ENCODE data around the gene LOXHD1.

Gene LOXHD1

GRCh38 chr18:46555724-46556123 lies 101.3 kb downstream of the LOXHD1 start:
- H3K4me3 ChIP-seq (ENCODE audit: low read depth in 1 of 5, low read length in 5 of 5) = no peak overlapping the region

GRCh38 chr18:46555213-46555612 lies 101.8 kb downstream of the LOXHD1 start:
- H3K27ac ChIP-seq (ENCODE audit: low read depth, low read length) = no peak overlapping the region
- peaks cover 0 to 5% (median 4%) of the 10 kb centered on the region in 5 donors for H3K9me3 ChIP-seq (ENCODE audit: control insufficient read depth in 5 of 5, low read length in 5 of 5)
- H3K4me3 ChIP-seq (ENCODE audit: low read depth in 1 of 5, low read length in 5 of 5) = no peak overlapping the region
- H3K27me3 ChIP-seq (ENCODE audit: control insufficient read depth in 5 of 5, insufficient read depth in 4 of 5, low read length in 5 of 5) = no peaks in the 10 kb centered on the region
- H3K9ac ChIP-seq (ENCODE audit: low read length in 5 of 5) = no peak overlapping the region
- no peaks in the 10 kb centered on the region for H3K4me1 ChIP-seq (ENCODE audit: control insufficient read depth in 5 of 5, insufficient read depth in 5 of 5, low read length in 5 of 5)
- H3K36me3 ChIP-seq (ENCODE audit: control insufficient read depth in 5 of 5, insufficient read depth in 5 of 5, low read length in 5 of 5) = no peaks in the 10 kb centered on the region

More at GRCh38 chr18:46555724-46556123, 101.3 kb downstream of the LOXHD1 start:
- no peak overlapping the region for H3K9ac ChIP-seq (ENCODE audit: low read length in 5 of 5)
- no peaks in the 10 kb centered on the region for H3K4me1 ChIP-seq (ENCODE audit: control insufficient read depth in 5 of 5, insufficient read depth in 5 of 5, low read length in 5 of 5)
- H3K27me3 ChIP-seq (ENCODE audit: control insufficient read depth in 5 of 5, insufficient read depth in 4 of 5, low read length in 5 of 5) = no peaks in the 10 kb centered on the region
- peaks cover 0 to 2% (median under 1%) of the 10 kb centered on the region in 5 donors for H3K9me3 ChIP-seq (ENCODE audit: control insufficient read depth in 5 of 5, low read length in 5 of 5)
- no peaks in the 10 kb centered on the region for H3K36me3 ChIP-seq (ENCODE audit: control insufficient read depth in 5 of 5, insufficient read depth in 5 of 5, low read length in 5 of 5)
- no peak overlapping the region for H3K27ac ChIP-seq (ENCODE audit: low read depth, low read length)

- no peak overlapping the region for H3K27ac ChIP-seq (ENCODE audit: low read depth, low read length)
- no peaks in the 10 kb centered on the region for H3K4me1 ChIP-seq (ENCODE audit: control insufficient read depth in 5 of 5, insufficient read depth in 5 of 5, low read length in 5 of 5)
- no peaks in the 10 kb centered on the region for H3K27me3 ChIP-seq (ENCODE audit: control insufficient read depth in 5 of 5, insufficient read depth in 4 of 5, low read length in 5 of 5)
- no peaks in the 10 kb centered on the region for H3K36me3 ChIP-seq (ENCODE audit: control insufficient read depth in 5 of 5, insufficient read depth in 5 of 5, low read length in 5 of 5)
- no peak overlapping the region for H3K9ac ChIP-seq (ENCODE audit: low read length in 5 of 5)
- H3K9me3 ChIP-seq (ENCODE audit: control insufficient read depth in 5 of 5, low read length in 5 of 5) = peaks cover 0 to 5% (median 4%) of the 10 kb centered on the region in 5 donors
- no peak overlapping the region for H3K4me3 ChIP-seq (ENCODE audit: low read depth in 1 of 5, low read length in 5 of 5)
Measured at GRCh38 chr18:46554406-46555080, 102.5 kb downstream of the LOXHD1 start.

- Histone ChIP-seq H3K9me3 (ENCODE audit: control insufficient read depth in 5 of 5, low read length in 5 of 5) (peaks cover 0 to 8% (median 4%) of the 10 kb centered on the region in 5 donors), H3K4me3 (ENCODE audit: low read depth in 1 of 5, low read length in 5 of 5) (no peak overlapping the region), H3K4me1 (ENCODE audit: control insufficient read depth in 5 of 5, insufficient read depth in 5 of 5, low read length in 5 of 5) (no peaks in the 10 kb centered on the region), H3K36me3 (ENCODE audit: control insufficient read depth in 5 of 5, insufficient read depth in 5 of 5, low read length in 5 of 5) (peaks cover 0 to 3% (median 0%) of the 10 kb centered on the region in 5 donors), H3K9ac (ENCODE audit: low read length in 5 of 5) (no peak overlapping the region), H3K27me3 (ENCODE audit: control insufficient read depth in 5 of 5, insufficient read depth in 4 of 5, low read length in 5 of 5) (no peaks in the 10 kb centered on the region), H3K27ac (ENCODE audit: low read depth, low read length) (no peak overlapping the region)
Measured at GRCh38 chr18:46550609-46551008, 106.4 kb downstream of the LOXHD1 start.

GRCh38 chr18:46547520-46547919 lies 109.5 kb downstream of the LOXHD1 start:
- H3K27me3 ChIP-seq (ENCODE audit: control insufficient read depth in 5 of 5, insufficient read depth in 4 of 5, low read length in 5 of 5) = no peaks in the 10 kb centered on the region
- H3K9me3 ChIP-seq (ENCODE audit: control insufficient read depth in 5 of 5, low read length in 5 of 5) = peaks cover 0 to 8% (median 4%) of the 10 kb centered on the region in 5 donors
- no peak overlapping the region for H3K27ac ChIP-seq (ENCODE audit: low read depth, low read length)
- H3K4me1 ChIP-seq (ENCODE audit: control insufficient read depth in 5 of 5, insufficient read depth in 5 of 5, low read length in 5 of 5) = no peaks in the 10 kb centered on the region
- no peak overlapping the region for H3K9ac ChIP-seq (ENCODE audit: low read length in 5 of 5)
- no peak overlapping the region for H3K4me3 ChIP-seq (ENCODE audit: low read depth in 1 of 5, low read length in 5 of 5)
- H3K36me3 ChIP-seq (ENCODE audit: control insufficient read depth in 5 of 5, insufficient read depth in 5 of 5, low read length in 5 of 5) = peaks cover 0 to 5% (median 0%) of the 10 kb centered on the region in 5 donors

- peaks cover 0 to 8% (median 4%) of the 10 kb centered on the region in 5 donors for H3K9me3 ChIP-seq (ENCODE audit: control insufficient read depth in 5 of 5, low read length in 5 of 5)
- no peak overlapping the region for H3K4me3 ChIP-seq (ENCODE audit: low read depth in 1 of 5, low read length in 5 of 5)
- no peak overlapping the region for H3K27ac ChIP-seq (ENCODE audit: low read depth, low read length)
- no peak overlapping the region for H3K9ac ChIP-seq (ENCODE audit: low read length in 5 of 5)
- H3K4me1 ChIP-seq (ENCODE audit: control insufficient read depth in 5 of 5, insufficient read depth in 5 of 5, low read length in 5 of 5) = no peaks in the 10 kb centered on the region
- peaks cover 0 to 5% (median 0%) of the 10 kb centered on the region in 5 donors for H3K36me3 ChIP-seq (ENCODE audit: control insufficient read depth in 5 of 5, insufficient read depth in 5 of 5, low read length in 5 of 5)
- no peaks in the 10 kb centered on the region for H3K27me3 ChIP-seq (ENCODE audit: control insufficient read depth in 5 of 5, insufficient read depth in 4 of 5, low read length in 5 of 5)
Measured at GRCh38 chr18:46546111-46546640, 110.8 kb downstream of the LOXHD1 start.

GRCh38 chr18:46542545-46542944 lies 114.5 kb downstream of the LOXHD1 start:
- Histone ChIP-seq H3K4me1 (ENCODE audit: control insufficient read depth in 5 of 5, insufficient read depth in 5 of 5, low read length in 5 of 5) (no peaks in the 10 kb centered on the region), H3K36me3 (ENCODE audit: control insufficient read depth in 5 of 5, insufficient read depth in 5 of 5, low read length in 5 of 5) (peaks cover 0 to 10% (median 0%) of the 10 kb centered on the region in 5 donors), H3K27ac (ENCODE audit: low read depth, low read length) (no peak overlapping the region), H3K9ac (ENCODE audit: low read length in 5 of 5) (no peak overlapping the region), H3K27me3 (ENCODE audit: control insufficient read depth in 5 of 5, insufficient read depth in 4 of 5, low read length in 5 of 5) (no peaks in the 10 kb centered on the region), H3K4me3 (ENCODE audit: low read depth in 1 of 5, low read length in 5 of 5) (no peak overlapping the region), H3K9me3 (ENCODE audit: control insufficient read depth in 5 of 5, low read length in 5 of 5) (peaks cover 0 to 4% (median 0%) of the 10 kb centered on the region in 5 donors)

- no peaks in the 10 kb centered on the region for H3K27me3 ChIP-seq (ENCODE audit: control insufficient read depth in 5 of 5, insufficient read depth in 4 of 5, low read length in 5 of 5)
- H3K4me3 ChIP-seq (ENCODE audit: low read depth in 1 of 5, low read length in 5 of 5) = no peak overlapping the region
- H3K9me3 ChIP-seq (ENCODE audit: control insufficient read depth in 5 of 5, low read length in 5 of 5) = peaks cover 0 to 4% (median 0%) of the 10 kb centered on the region in 5 donors
- H3K9ac ChIP-seq (ENCODE audit: low read length in 5 of 5) = no peak overlapping the region
- H3K4me1 ChIP-seq (ENCODE audit: control insufficient read depth in 5 of 5, insufficient read depth in 5 of 5, low read length in 5 of 5) = no peaks in the 10 kb centered on the region
- no peak overlapping the region for H3K27ac ChIP-seq (ENCODE audit: low read depth, low read length)
- peaks cover 0 to 11% (median 0%) of the 10 kb centered on the region in 5 donors for H3K36me3 ChIP-seq (ENCODE audit: control insufficient read depth in 5 of 5, insufficient read depth in 5 of 5, low read length in 5 of 5)
Measured at GRCh38 chr18:46541626-46542189, 115.3 kb downstream of the LOXHD1 start.

- no peaks in the 10 kb centered on the region for H3K9me3 ChIP-seq (ENCODE audit: control insufficient read depth in 5 of 5, low read length in 5 of 5)
- no peak overlapping the region for H3K4me3 ChIP-seq (ENCODE audit: low read depth in 1 of 5, low read length in 5 of 5)
- peaks cover 0 to 11% (median 0%) of the 10 kb centered on the region in 5 donors for H3K36me3 ChIP-seq (ENCODE audit: control insufficient read depth in 5 of 5, insufficient read depth in 5 of 5, low read length in 5 of 5)
- no peaks in the 10 kb centered on the region for H3K4me1 ChIP-seq (ENCODE audit: control insufficient read depth in 5 of 5, insufficient read depth in 5 of 5, low read length in 5 of 5)
- H3K27ac ChIP-seq (ENCODE audit: low read depth, low read length) = no peak overlapping the region
- no peaks in the 10 kb centered on the region for H3K27me3 ChIP-seq (ENCODE audit: control insufficient read depth in 5 of 5, insufficient read depth in 4 of 5, low read length in 5 of 5)
- H3K9ac ChIP-seq (ENCODE audit: low read length in 5 of 5) = no peak overlapping the region
Measured at GRCh38 chr18:46538376-46538775, 118.6 kb downstream of the LOXHD1 start.

GRCh38 chr18:46536215-46536874 lies 120.7 kb downstream of the LOXHD1 start:
- H3K4me3 ChIP-seq (ENCODE audit: low read depth in 1 of 5, low read length in 5 of 5) = no peak overlapping the region
- no peak overlapping the region for H3K27ac ChIP-seq (ENCODE audit: low read depth, low read length)
- H3K9ac ChIP-seq (ENCODE audit: low read length in 5 of 5) = no peak overlapping the region
- peaks cover 0 to 21% (median 0%) of the 10 kb centered on the region in 5 donors for H3K36me3 ChIP-seq (ENCODE audit: control insufficient read depth in 5 of 5, insufficient read depth in 5 of 5, low read length in 5 of 5)
- no peaks in the 10 kb centered on the region for H3K9me3 ChIP-seq (ENCODE audit: control insufficient read depth in 5 of 5, low read length in 5 of 5)
- no peaks in the 10 kb centered on the region for H3K27me3 ChIP-seq (ENCODE audit: control insufficient read depth in 5 of 5, insufficient read depth in 4 of 5, low read length in 5 of 5)
- no peaks in the 10 kb centered on the region for H3K4me1 ChIP-seq (ENCODE audit: control insufficient read depth in 5 of 5, insufficient read depth in 5 of 5, low read length in 5 of 5)
